ENCODE results near the gene TMEM183A. TPM values are rescaled to one million over a fixed set of nuclear protein-coding genes. Genes with fewer than 3 reads are reported as not detected.
A peak's percentile ranks its signal among the peaks of the same experiment; 100 is the strongest.

The TMEM183A gene
- total RNA-seq, 1 donor from 2014 or later: 74.3 TPM

GRCh38 chr1:203055161-203055799 is 48.1 kb downstream of the TMEM183A start:
- peak; percentile 9 for TF ChIP-seq CTCF (IDR thresholded peaks at IDR 0.05; ENCODE audit: unreplicated experiment)
- Mint-ChIP-seq H3K9me3 (ENCODE audit: low read depth) (no peaks in the 10 kb centered on the region), H3K27me3 (peaks cover 59% of the 10 kb centered on the region), H3K4me1 (ENCODE audit: low read depth) (no peaks in the 10 kb centered on the region), H3K27ac (no peak overlapping the region), H3K4me3 (ENCODE audit: low read depth) (no peak overlapping the region), H3K36me3 (ENCODE audit: insufficient read depth) (no peaks in the 10 kb centered on the region)
- no peak for DNase-seq (ENCODE audit: low spot score, unreplicated experiment)

- no peak for DNase-seq (ENCODE audit: low spot score, unreplicated experiment)
- no peaks in the 10 kb centered on the region for H3K9me3 Mint-ChIP-seq (ENCODE audit: low read depth)
- H3K27ac Mint-ChIP-seq: no peak overlapping the region
- H3K4me3 Mint-ChIP-seq (ENCODE audit: low read depth): no peak overlapping the region
- H3K4me1 Mint-ChIP-seq (ENCODE audit: low read depth): no peaks in the 10 kb centered on the region
- H3K36me3 Mint-ChIP-seq (ENCODE audit: insufficient read depth): no peaks in the 10 kb centered on the region
- H3K27me3 Mint-ChIP-seq: peaks cover 52% of the 10 kb centered on the region
- no peak for TF ChIP-seq CTCF (IDR thresholded peaks at IDR 0.05; ENCODE audit: unreplicated experiment)
Measured at GRCh38 chr1:203056012-203056411, 48.8 kb downstream of the TMEM183A start.

GRCh38 chr1:203056516-203056915 is 49.3 kb downstream of the TMEM183A start:
- Mint-ChIP-seq H3K27me3 (peaks cover 47% of the 10 kb centered on the region), H3K9me3 (ENCODE audit: low read depth) (no peaks in the 10 kb centered on the region), H3K27ac (peak overlapping the region; percentile 41), H3K4me3 (ENCODE audit: low read depth) (no peak overlapping the region), H3K36me3 (ENCODE audit: insufficient read depth) (no peaks in the 10 kb centered on the region), H3K4me1 (ENCODE audit: low read depth) (no peaks in the 10 kb centered on the region)
- no peak for DNase-seq (ENCODE audit: low spot score, unreplicated experiment)
- TF ChIP-seq CTCF (IDR thresholded peaks at IDR 0.05; ENCODE audit: unreplicated experiment): no peak

GRCh38 chr1:203057911-203058675 is 50.9 kb downstream of the TMEM183A start:
- no peak for DNase-seq (ENCODE audit: low spot score, unreplicated experiment)
- Mint-ChIP-seq H3K36me3 (ENCODE audit: insufficient read depth) (no peaks in the 10 kb centered on the region), H3K27me3 (peaks cover 38% of the 10 kb centered on the region), H3K27ac (no peak overlapping the region), H3K4me3 (ENCODE audit: low read depth) (no peak overlapping the region), H3K9me3 (ENCODE audit: low read depth) (no peaks in the 10 kb centered on the region), H3K4me1 (ENCODE audit: low read depth) (peaks cover 1% of the 10 kb centered on the region)
- no peak for TF ChIP-seq CTCF (IDR thresholded peaks at IDR 0.05; ENCODE audit: unreplicated experiment)

GRCh38 chr1:203058676-203058935 is 51.4 kb downstream of the TMEM183A start:
- no peak for TF ChIP-seq CTCF (IDR thresholded peaks at IDR 0.05; ENCODE audit: unreplicated experiment)
- H3K27me3 Mint-ChIP-seq: peaks cover 40% of the 10 kb centered on the region
- no peaks in the 10 kb centered on the region for H3K9me3 Mint-ChIP-seq (ENCODE audit: low read depth)
- H3K4me3 Mint-ChIP-seq (ENCODE audit: low read depth): no peak overlapping the region
- peaks cover 1% of the 10 kb centered on the region for H3K4me1 Mint-ChIP-seq (ENCODE audit: low read depth)
- no peak overlapping the region for H3K27ac Mint-ChIP-seq
- no peak for DNase-seq (ENCODE audit: low spot score, unreplicated experiment)
- no peaks in the 10 kb centered on the region for H3K36me3 Mint-ChIP-seq (ENCODE audit: insufficient read depth)
